ENCODE data around the gene ANKRD55.
A peak's percentile ranks its signal among the peaks of the same experiment; 100 is the strongest.
"Not testable (repeated sequence)": the region's sequence is repeated elsewhere in the genome, so short reads cannot be mapped to it uniquely, and the experiment has no call there.

ANKRD55 gene

GRCh38 chr5:56253924-56254323, 20.8 kb upstream of the ANKRD55 start:
- no peak for DNase-seq

DNA sequence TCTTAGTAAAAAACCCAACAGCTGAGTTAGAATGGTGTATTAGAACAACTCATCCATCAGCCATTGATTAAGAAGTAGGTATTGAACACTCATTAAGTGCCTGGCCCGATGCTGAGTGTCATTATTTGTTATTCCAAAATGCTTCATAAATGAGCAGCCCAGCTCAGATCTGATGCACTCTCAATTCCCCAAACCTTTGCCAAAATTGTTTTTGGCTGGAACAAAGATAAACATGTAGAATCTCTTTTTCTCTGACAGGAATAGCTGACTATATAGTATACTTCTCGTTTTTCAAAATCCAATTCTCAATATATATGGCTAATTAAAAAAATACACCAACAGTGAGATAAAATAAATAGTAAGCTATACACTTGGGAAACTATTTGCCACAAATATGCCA, 20.0 kb upstream of the ANKRD55 start:
- DNase-seq: no peak

- no peak for DNase-seq
These were observed 18.9 kb upstream of the ANKRD55 start for GRCh38 chr5:56251918-56252553.

GRCh38 chr5:56251440-56251839, 18.3 kb upstream of the ANKRD55 start:
- DNase-seq: no peak

GRCh38 chr5:56250011-56250410, 16.9 kb upstream of the ANKRD55 start:
- no peak for DNase-seq

GRCh38 chr5:56249085-56249484, 16.0 kb upstream of the ANKRD55 start:
- DNase-seq: not testable (repeated sequence)

DNA sequence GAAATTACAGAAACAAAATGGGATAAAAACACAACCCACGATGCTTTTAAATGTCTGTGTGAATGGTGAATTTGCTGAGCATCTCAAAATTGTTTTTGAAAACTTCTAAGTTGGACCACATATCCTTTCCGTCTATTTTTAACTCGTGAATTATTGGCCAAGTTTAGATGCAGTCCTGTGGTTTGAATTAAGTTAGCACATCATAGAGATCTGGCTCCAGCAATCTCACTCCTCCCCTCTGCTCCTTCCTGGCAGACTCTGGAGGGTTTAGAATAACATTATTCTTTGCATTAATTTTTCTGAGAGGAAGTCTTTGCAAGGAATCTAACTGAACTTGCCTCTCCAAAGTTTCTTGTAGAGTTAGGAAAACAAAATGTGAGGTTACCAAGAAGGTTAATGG, 14.5 kb upstream of the ANKRD55 start:
- no peak for DNase-seq

DNA sequence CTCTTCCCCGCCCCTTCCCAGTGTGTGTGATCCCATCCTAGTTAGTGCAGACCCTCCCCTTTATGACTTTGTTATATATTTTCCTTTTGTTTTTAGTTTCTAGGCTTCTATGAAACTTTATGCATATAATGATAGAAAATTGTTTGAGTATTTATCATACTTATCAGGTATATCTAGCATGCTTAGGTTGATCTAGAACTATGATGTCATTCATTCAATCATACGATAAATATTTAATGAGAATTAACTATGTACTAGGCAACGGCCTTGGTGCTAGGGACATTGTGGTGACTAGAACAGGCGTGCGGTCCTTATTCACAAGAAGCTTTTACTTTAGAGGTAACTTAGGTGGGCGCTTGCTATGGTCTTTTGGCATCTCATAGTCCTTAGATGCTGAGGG, 13.6 kb upstream of the ANKRD55 start:
- no peak for DNase-seq

- DNase-seq: no peak
These were observed 12.4 kb upstream of the ANKRD55 start for GRCh38 chr5:56245481-56245880.

DNA sequence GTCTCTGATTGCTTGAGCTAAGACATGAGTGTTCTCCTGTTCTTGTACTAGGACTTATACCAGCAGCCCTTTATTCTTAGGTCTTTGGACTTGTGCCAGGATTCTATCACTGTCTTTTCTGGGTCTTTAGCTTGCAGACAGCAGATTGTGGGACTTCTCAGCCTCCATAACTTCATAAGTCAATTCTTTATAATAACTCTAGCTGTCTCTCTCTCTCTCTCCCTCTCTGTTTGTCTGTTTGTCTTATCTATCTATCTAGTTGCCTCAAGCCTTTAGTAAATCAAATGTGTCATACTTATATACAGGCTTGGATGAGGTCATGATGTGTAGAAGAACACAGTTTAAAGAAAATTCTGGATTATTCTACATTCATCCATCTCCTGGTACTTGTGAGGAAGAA, 11.5 kb upstream of the ANKRD55 start:
- DNase-seq: no peak

- not testable (repeated sequence) for DNase-seq
These were observed 9.1 kb upstream of the ANKRD55 start for GRCh38 chr5:56242271-56242670.

DNA sequence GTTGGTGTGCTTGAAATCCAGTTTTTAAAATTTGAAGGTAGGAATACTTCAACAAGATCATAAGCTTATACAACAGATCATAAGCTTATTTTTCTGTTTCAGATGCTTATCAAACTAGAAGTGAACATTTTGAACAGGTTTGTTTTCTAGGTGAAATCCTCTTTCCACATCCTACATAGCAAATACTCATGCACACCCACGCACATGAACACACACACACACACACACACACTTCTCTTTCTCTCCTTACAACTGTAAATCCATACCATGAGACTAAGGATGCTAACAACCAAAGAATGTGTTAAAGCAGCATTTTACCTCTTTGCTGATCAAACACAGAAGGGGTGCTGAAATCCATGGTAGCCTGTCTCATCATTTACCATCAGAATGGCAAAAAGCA, 592 bp downstream of the ANKRD55 start:
- no peak for DNase-seq

- no peak for DNase-seq
These were observed 2.6 kb downstream of the ANKRD55 start for GRCh38 chr5:56230576-56230975.

DNA sequence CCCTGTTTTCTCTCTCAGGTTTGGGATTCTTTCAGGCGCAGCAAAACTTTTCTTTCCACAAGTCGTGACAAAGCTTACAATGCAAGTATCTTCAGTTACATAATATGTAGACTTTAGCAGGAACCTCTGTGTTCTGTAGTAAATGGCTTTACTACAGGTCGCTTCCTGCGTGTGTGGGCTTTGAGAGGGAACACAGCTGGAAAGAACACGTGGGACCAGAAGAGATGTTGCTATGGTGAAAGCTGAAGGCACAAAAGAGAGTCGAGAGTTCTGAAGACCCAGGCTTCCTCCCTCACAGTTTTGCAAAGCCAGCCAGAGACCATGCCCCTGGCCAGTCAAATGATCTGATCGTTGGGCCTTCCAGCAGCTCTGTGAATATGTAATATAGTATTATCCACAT, 4.0 kb downstream of the ANKRD55 start:
- peak in 1 of 58 donors; percentile 8 for DNase-seq

DNA sequence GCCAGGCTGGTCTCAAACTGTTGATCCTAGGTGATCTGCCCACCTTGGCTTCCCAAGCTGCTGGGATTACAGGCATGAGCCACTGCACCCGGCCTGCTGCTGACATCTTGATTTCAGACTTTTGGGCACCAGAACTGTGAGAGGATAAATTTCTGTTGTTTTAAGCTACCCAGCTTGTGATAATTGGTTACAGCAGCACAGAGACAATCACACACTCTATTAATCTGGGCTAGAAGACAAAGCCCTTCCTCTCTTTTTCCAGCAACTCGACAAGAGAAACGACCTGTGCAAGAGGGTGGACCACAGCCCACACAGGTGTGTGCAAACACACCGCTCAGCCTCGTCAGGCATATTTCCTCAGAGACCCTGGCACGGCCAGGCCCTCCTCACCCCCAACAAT, 4.5 kb downstream of the ANKRD55 start:
- no peak for DNase-seq

DNA sequence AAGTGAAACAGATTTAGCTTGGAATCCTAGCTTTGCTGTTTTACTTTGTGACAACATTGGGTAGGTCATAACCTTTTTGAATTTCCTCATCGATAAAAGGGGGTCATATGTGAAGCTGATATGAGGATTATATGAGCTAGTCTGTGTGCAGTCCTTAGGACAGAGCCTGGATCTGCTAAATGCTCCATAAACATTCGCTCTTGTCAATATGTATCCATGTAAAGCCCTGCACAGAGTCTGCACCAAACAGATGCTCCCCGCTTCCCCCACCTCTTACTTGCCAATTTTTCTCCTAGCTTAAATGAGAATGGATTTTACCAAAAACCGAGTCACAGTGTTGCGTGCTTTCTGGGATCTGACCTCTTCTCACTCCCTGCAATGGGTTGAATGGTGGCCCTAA, 5.4 kb downstream of the ANKRD55 start:
- DNase-seq: no peak

GRCh38 chr5:56223298-56223697, 9.8 kb downstream of the ANKRD55 start:
- DNase-seq: not testable (repeated sequence)

DNA sequence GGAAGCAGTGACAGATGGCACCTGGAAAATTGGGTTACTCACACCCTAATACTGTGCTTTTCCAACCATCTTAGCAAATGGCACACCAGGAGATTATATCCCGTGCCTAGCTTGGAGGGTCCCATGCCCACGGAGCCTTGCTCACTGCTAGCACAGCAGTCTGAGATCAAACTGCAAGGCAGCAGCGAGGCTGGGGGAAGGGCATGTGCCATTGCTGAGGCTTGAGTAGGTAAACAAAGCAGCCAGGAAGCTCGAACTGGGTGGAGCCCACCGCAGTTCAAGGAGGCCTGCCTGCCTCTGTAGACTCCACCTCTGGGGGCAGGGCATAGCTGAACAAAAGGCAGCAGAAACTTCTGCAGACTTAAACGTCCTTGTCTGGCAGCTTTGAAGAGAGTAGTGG, 11.5 kb downstream of the ANKRD55 start:
- DNase-seq: not testable (repeated sequence)

- no peak for DNase-seq
These were observed 17.9 kb downstream of the ANKRD55 start for GRCh38 chr5:56215019-56215830.

GRCh38 chr5:56213886-56214535, 19.1 kb downstream of the ANKRD55 start:
- not testable (repeated sequence) for DNase-seq

DNA sequence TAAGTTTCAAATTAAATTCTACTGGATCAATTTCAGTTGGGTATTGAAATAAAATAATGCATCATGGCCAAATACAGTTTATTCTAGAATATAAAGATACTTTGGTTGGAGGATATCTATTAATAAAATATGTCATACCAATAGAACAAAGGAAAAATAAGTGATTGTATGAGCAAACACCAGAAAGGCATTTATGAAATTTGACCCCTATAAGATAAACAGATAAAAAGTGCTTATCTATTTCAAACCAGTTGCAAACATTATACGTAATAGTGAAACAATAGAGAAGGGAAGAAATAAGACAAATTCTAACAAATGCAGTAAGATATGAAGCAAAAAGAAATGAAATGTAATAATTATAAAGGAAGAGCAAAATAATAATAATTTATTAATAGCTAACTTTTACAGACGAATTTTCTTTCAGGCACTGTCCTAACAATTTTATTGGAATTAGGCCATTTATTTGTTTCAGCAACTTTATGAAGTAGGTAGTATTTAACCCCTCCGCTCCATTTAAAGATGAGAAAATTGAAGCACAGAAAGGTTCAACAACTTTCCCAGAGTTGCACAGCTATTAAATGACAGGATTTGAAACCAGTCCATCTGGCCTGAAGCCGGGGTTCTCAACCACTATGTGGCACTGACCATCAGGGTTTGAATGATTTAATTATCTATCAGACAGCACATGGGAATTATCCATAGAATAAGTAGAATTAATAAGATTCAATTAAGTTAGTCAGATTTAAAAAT, 20.8 kb downstream of the ANKRD55 start:
- DNase-seq: no peak
